CD4-positive, alpha-beta T cell (primary cell): ENCODE results near the gene DCDC2C. TPM values are rescaled to one million over a fixed set of nuclear protein-coding genes. Genes with fewer than 3 reads are reported as not detected.

Experiments used
- ATAC-seq: fragments of 200-7000 bp; cut with Tn5 transposase; one replicate; pipeline ENCODE4 v1.10.0; 2022; ENCODE audit warnings: mild to moderate bottlenecking; ENCODE audit not compliant: poor library complexity
- CTCF ChIA-PET: fragments of 350-600 bp; sonication (Branson Sonifier 250); formaldehyde crosslinking; loops from one replicate; lab custom pipeline; 2021; ENCODE audit warnings: antibody characterized with exemption, inconsistent platforms; lab: Charles Lee
- POLR2A ChIA-PET: fragments of 350-600 bp; sonication (Branson Sonifier 250); formaldehyde crosslinking; loops from one replicate; lab custom pipeline; 2021; ENCODE audit warnings: antibody characterized with exemption, inconsistent platforms; lab: Charles Lee
- DNase-seq, 14 experiments: peaks; one replicate each; pipeline ENCODE4 v3.0.0-alpha.2; 2013 to 2020; ENCODE audit warnings: mixed read lengths in 2 of 14
- H3K27ac ChIP-seq, 2 donors: one replicate each; pipeline versions ENCODE4 v1.5.1 to v1.7.0; 2013; ENCODE audit warnings: low read length in 2 of 2, low read depth in 1 of 2, mild to moderate bottlenecking in 1 of 2
- H3K27me3 ChIP-seq, 2 experiments: 1 replicate in 1 of 2; 2 replicates in 1 of 2; pipeline versions ENCODE4 v1.6.1 to v1.7.0; 2013; ENCODE audit warnings: low read length in 2 of 2, control low read depth in 1 of 2, mild to moderate bottlenecking in 1 of 2, moderate library complexity in 1 of 2; ENCODE audit not compliant: insufficient read depth in 2 of 2, control insufficient read depth in 1 of 2
- H3K36me3 ChIP-seq: one replicate; pipeline ENCODE4 v1.6.1; 2013; ENCODE audit warnings: low read length, control low read depth; ENCODE audit not compliant: insufficient read depth
- H3K4me1 ChIP-seq: one replicate; pipeline ENCODE4 v1.6.1; 2013; ENCODE audit warnings: low read length, control low read depth; ENCODE audit not compliant: insufficient read depth
- H3K4me3 ChIP-seq: one replicate; pipeline ENCODE4 v1.5.1; 2013; ENCODE audit warnings: mild to moderate bottlenecking, low read length, moderate library complexity
- H3K9me3 ChIP-seq, 2 experiments: 1 replicate in 1 of 2; 2 replicates in 1 of 2; pipeline versions ENCODE4 v1.6.1 to v1.7.0; 2013; ENCODE audit warnings: low read length in 2 of 2, mild to moderate bottlenecking in 2 of 2, control low read depth in 1 of 2, moderate library complexity in 1 of 2; ENCODE audit not compliant: control insufficient read depth in 1 of 2, insufficient read depth in 1 of 2
- H3K27ac Mint-ChIP-seq: one replicate; pipeline ENCODE4 v1.8.0; 2020; ENCODE audit warnings: mixed read lengths
- H3K27me3 Mint-ChIP-seq: one replicate; pipeline ENCODE4 v1.8.0; 2021; ENCODE audit warnings: mixed read lengths
- H3K36me3 Mint-ChIP-seq: one replicate; pipeline ENCODE4 v1.8.0; 2021; ENCODE audit warnings: low read depth, mixed read lengths
- H3K4me1 Mint-ChIP-seq: one replicate; pipeline ENCODE4 v1.8.0; 2021; ENCODE audit warnings: low read depth, mixed read lengths
- H3K4me3 Mint-ChIP-seq: one replicate; pipeline ENCODE4 v1.8.0; 2020; ENCODE audit warnings: mild to moderate bottlenecking, mixed read lengths
- H3K9me3 Mint-ChIP-seq: one replicate; pipeline ENCODE4 v1.8.0; 2020; ENCODE audit warnings: mixed read lengths
- CTCF ChIP-seq: fragments of 200-600 bp; IDR thresholded peaks from one replicate; pipeline ENCODE4 v1.8.0; 2022; ENCODE audit warnings: antibody characterized with exemption, mild to moderate bottlenecking
- intact Hi-C, 2 experiments: fragments of 100-400 bp; cut with DNase I in 1 of 2; cut with micrococcal nuclease in 1 of 2; formaldehyde crosslinking; loops; one replicate each; pipeline versions ENCODE4 v1.15.1 to v1.9.0; 2023 to 2025; cut with DNase I, micrococcal nuclease
- total RNA-seq, 174 experiments: library from RNA in 2 of 174; stranded (reverse) in 2 of 174; gene quantifications; one replicate each; pipeline ENCODE4 v1.2.3 and lab custom pipeline; 2021 to 2026

The DCDC2C gene
- total RNA-seq, 2 experiments from 2014 or later: not detected

GRCh38 chr2:3665886-3666612 is 37.3 kb upstream of the DCDC2C start:
- intact Hi-C loops: no loop called here
- no peaks in the 10 kb centered on the region for H3K36me3 ChIP-seq
- H3K27me3 ChIP-seq: no peaks in the 10 kb centered on the region
- H3K27ac ChIP-seq: no peak overlapping the region
- H3K27me3 Mint-ChIP-seq: peaks cover 10% of the 10 kb centered on the region
- DNase-seq (peak in 1 of 14 experiments; percentile 15), ATAC-seq (no peak)
- H3K9me3 Mint-ChIP-seq: no peaks in the 10 kb centered on the region
- no peaks in the 10 kb centered on the region for H3K36me3 Mint-ChIP-seq
- H3K4me1 Mint-ChIP-seq: no peaks in the 10 kb centered on the region
- no peak for TF ChIP-seq CTCF
- H3K4me3 ChIP-seq: no peak overlapping the region
- H3K4me1 ChIP-seq: peaks cover 2% of the 10 kb centered on the region
- ChIA-PET CTCF (interaction anchor here (0.5 kb wide), 1 partner anchor 474 kb away, joined by 3 read pairs; no protein-coding TSS in a partner anchor), POLR2A (no interaction called here)
- H3K4me3 Mint-ChIP-seq: no peak overlapping the region
- H3K27ac Mint-ChIP-seq: no peak overlapping the region
- peaks cover 0 to 5% of the 10 kb centered on the region in 2 experiments for H3K9me3 ChIP-seq

DNA sequence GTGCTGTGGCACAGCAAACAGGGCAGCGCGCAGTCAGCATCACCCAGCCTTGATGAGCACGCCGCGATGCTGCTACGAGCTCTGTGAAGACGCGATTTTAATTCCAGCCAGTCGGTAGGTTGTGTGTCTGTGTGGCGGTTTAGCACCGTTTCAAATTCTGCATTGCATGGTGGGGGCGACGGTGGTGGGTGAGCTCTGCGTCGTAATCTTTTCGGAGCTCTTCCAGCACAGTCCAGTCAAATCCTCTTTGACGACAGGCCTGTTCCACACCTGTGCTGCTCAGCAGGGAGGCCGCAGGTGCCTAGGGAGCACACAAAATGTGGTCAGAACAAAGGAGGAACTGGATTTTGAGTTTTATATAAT is 36.8 kb upstream of the DCDC2C start:
- Mint-ChIP-seq H3K9me3 (no peaks in the 10 kb centered on the region), H3K27me3 (peaks cover 10% of the 10 kb centered on the region), H3K4me1 (no peaks in the 10 kb centered on the region), H3K36me3 (no peaks in the 10 kb centered on the region), H3K27ac (no peak overlapping the region), H3K4me3 (no peak overlapping the region)
- no peaks in the 10 kb centered on the region for H3K4me1 ChIP-seq
- DNase-seq: peak in 1 of 14 experiments; percentile 22
- H3K27ac ChIP-seq: no peak overlapping the region
- no peaks in the 10 kb centered on the region for H3K36me3 ChIP-seq
- H3K9me3 ChIP-seq: peaks cover 0 to 5% of the 10 kb centered on the region in 2 experiments
- ChIA-PET CTCF (interaction anchor here (0.5 kb wide), 1 partner anchor 474 kb away, joined by 3 read pairs; no protein-coding TSS in a partner anchor), POLR2A (no interaction called here)
- TF ChIP-seq CTCF: no peak
- no peak for ATAC-seq
- no peak overlapping the region for H3K4me3 ChIP-seq
- intact Hi-C loops: no loop called here
- no peaks in the 10 kb centered on the region for H3K27me3 ChIP-seq

- POLR2A ChIA-PET: no interaction called here
- H3K36me3 ChIP-seq: no peaks in the 10 kb centered on the region
- DNase-seq (peak in 1 of 14 experiments; percentile 19), ATAC-seq (no peak)
- TF ChIP-seq CTCF: no peak
- no peaks in the 10 kb centered on the region for H3K9me3 Mint-ChIP-seq
- H3K27me3 Mint-ChIP-seq: peaks cover 10% of the 10 kb centered on the region
- intact Hi-C loops: no loop called here
- CTCF ChIA-PET: no interaction called here
- H3K27ac Mint-ChIP-seq: no peak overlapping the region
- H3K9me3 ChIP-seq: peaks cover 0 to 5% of the 10 kb centered on the region in 2 experiments
- no peaks in the 10 kb centered on the region for H3K27me3 ChIP-seq
- H3K4me3 ChIP-seq: no peak overlapping the region
- no peaks in the 10 kb centered on the region for H3K4me1 Mint-ChIP-seq
- H3K4me1 ChIP-seq: no peaks in the 10 kb centered on the region
- no peak overlapping the region for H3K27ac ChIP-seq
- no peaks in the 10 kb centered on the region for H3K36me3 Mint-ChIP-seq
- no peak overlapping the region for H3K4me3 Mint-ChIP-seq
Measured at GRCh38 chr2:3667151-3667631, 36.2 kb upstream of the DCDC2C start.
